ENCODE measurements around the gene IGSF21.

- TF ChIP-seq CTCF (IDR thresholded peaks at IDR 0.05), result no peak
- no peak for TF ChIP-seq POLR2A (IDR thresholded peaks at IDR 0.05)
- no peak for TF ChIP-seq EP300 (IDR thresholded peaks at IDR 0.05)
These were observed 197.7 kb downstream of the IGSF21 start for GRCh38 chr1:18305182-18305795.

All from tibial nerve (tissue), 4 donors.